Left ventricle myocardium superior (tissue), 1 donor: ENCODE measurements around the gene NKD2. TPM values are rescaled to one million over a fixed set of nuclear protein-coding genes. Genes with fewer than 3 reads are reported as not detected.

Experiments used
- ATAC-seq: fragments of 200-7000 bp; cut with Tn5 transposase; one replicate; pipeline ENCODE4 v1.9.1; 2020; ENCODE audit warnings: mild to moderate bottlenecking, moderate library complexity
- DNase-seq: peaks from one replicate; pipeline ENCODE4 v3.0.0-alpha.2; 2020
- intact Hi-C: fragments of 100-400 bp; cut with micrococcal nuclease; formaldehyde crosslinking; loops from one replicate; pipeline ENCODE4 v1.11.0; 2022
- total RNA-seq: library from RNA; stranded (reverse); fragmentation: NEBNext Ultra II Directional; extraction: Animal tissue kit (Norgen Biotek cat#: 25700); gene quantifications from one replicate; pipeline ENCODE4 v1.2.1, GENCODE V29; 2021
- donor health status: DM: no; HTN: yes; CAD: no; lungs with severe emphysema.

Gene NKD2
- total RNA-seq, 1 donor from 2014 or later: 3.4 TPM

- intact Hi-C loops: no loop called here
- ATAC-seq (no peak), DNase-seq (peak; percentile 22)
Measured at GRCh38 chr5:1035421-1036405, 27.1 kb downstream of the NKD2 start.

- intact Hi-C loops: no loop called here
Measured at GRCh38 chr5:1036504-1037122, 28.0 kb downstream of the NKD2 start.

GRCh38 chr5:1037123-1037670, 28.6 kb downstream of the NKD2 start:
- peak; percentile 36 for DNase-seq
- intact Hi-C loops: no loop called here
- peak; percentile 38 for ATAC-seq

More at GRCh38 chr5:1036504-1037122, 28.0 kb downstream of the NKD2 start:
- DNase-seq (peak; percentile 23), ATAC-seq (no peak)

GRCh38 chr5:1037671-1038416, 29.2 kb downstream of the NKD2 start:
- ATAC-seq (no peak), DNase-seq (peak; percentile 28)
- intact Hi-C loops: no loop called here

GRCh38 chr5:1038417-1039209, 30.0 kb downstream of the NKD2 start:
- intact Hi-C loops: no loop called here
- DNase-seq: peak; percentile 24

GRCh38 chr5:1039210-1039548, 30.6 kb downstream of the NKD2 start:
- peak; percentile 20 for DNase-seq

More at GRCh38 chr5:1038417-1039209, 30.0 kb downstream of the NKD2 start:
- no peak for ATAC-seq

GRCh38 chr5:1039706-1040260, 31.2 kb downstream of the NKD2 start:
- intact Hi-C loops: no loop called here
- ATAC-seq: no peak
- peak; percentile 23 for DNase-seq

More at GRCh38 chr5:1039210-1039548, 30.6 kb downstream of the NKD2 start:
- ATAC-seq: no peak
- intact Hi-C loops: no loop called here

GRCh38 chr5:1040571-1040970, 32.0 kb downstream of the NKD2 start:
- peak; percentile 22 for DNase-seq
- no peak for ATAC-seq
- intact Hi-C loops: no loop called here

- no peak for ATAC-seq
- intact Hi-C loops: no loop called here
Measured at GRCh38 chr5:1041225-1042143, 32.9 kb downstream of the NKD2 start.

GRCh38 chr5:1042626-1043025, 34.0 kb downstream of the NKD2 start:
- intact Hi-C loops: no loop called here
- no peak for ATAC-seq
- DNase-seq: no peak

More at GRCh38 chr5:1041225-1042143, 32.9 kb downstream of the NKD2 start:
- no peak for DNase-seq

- intact Hi-C loops: no loop called here
- ATAC-seq (no peak), DNase-seq (no peak)
Measured at GRCh38 chr5:1043327-1043726, 34.7 kb downstream of the NKD2 start.

- no peak for ATAC-seq
- intact Hi-C loops: no loop called here
Measured at GRCh38 chr5:1044117-1044516, 35.5 kb downstream of the NKD2 start.

GRCh38 chr5:1045960-1046560, 37.5 kb downstream of the NKD2 start:
- ATAC-seq (no peak), DNase-seq (no peak)
- intact Hi-C loops: no loop called here

More at GRCh38 chr5:1044117-1044516, 35.5 kb downstream of the NKD2 start:
- no peak for DNase-seq

GRCh38 chr5:1047332-1047965, 38.8 kb downstream of the NKD2 start:
- intact Hi-C loops: no loop called here

GRCh38 chr5:1048162-1048721, 39.6 kb downstream of the NKD2 start:
- DNase-seq (no peak), ATAC-seq (no peak)
- intact Hi-C loops: no loop called here

More at GRCh38 chr5:1047332-1047965, 38.8 kb downstream of the NKD2 start:
- no peak for DNase-seq
- ATAC-seq: no peak
